KOPT-K1 (cell line): ENCODE measurements around the gene MREG.

Source experiments
- H3K27ac ChIP-seq: fragments of 200-600 bp; sonication (generic); 2 replicates; pipeline ENCODE4 v1.5.1; 2016; ENCODE audit warnings: antibody characterized with exemption, mild to moderate bottlenecking, low read depth, low read length; ENCODE audit not compliant: poor library complexity, severe bottlenecking
- H3K36me3 ChIP-seq: fragments of 200-600 bp; sonication (generic); 2 replicates; pipeline ENCODE4 v1.5.1; 2017; ENCODE audit warnings: antibody characterized with exemption, mild to moderate bottlenecking, low read length, moderate library complexity; ENCODE audit not compliant: insufficient read depth
- H3K9me3 ChIP-seq: fragments of 200-600 bp; sonication (generic); 2 replicates; pipeline ENCODE4 v1.5.1; 2017; ENCODE audit warnings: antibody characterized with exemption, low read length, mild to moderate bottlenecking; ENCODE audit not compliant: insufficient read depth, poor library complexity, severe bottlenecking

MREG gene

GRCh38 chr2:215912299-215912842, 101.0 kb downstream of the MREG start:
- Histone ChIP-seq H3K27ac (no peak overlapping the region), H3K9me3 (no peaks in the 10 kb centered on the region), H3K36me3 (no peaks in the 10 kb centered on the region)

- Histone ChIP-seq H3K27ac (no peak overlapping the region), H3K9me3 (no peaks in the 10 kb centered on the region), H3K36me3 (no peaks in the 10 kb centered on the region)
These were observed 101.9 kb downstream of the MREG start for GRCh38 chr2:215911301-215912085.

- Histone ChIP-seq H3K27ac (no peak overlapping the region), H3K9me3 (no peaks in the 10 kb centered on the region)
These were observed 103.2 kb downstream of the MREG start for GRCh38 chr2:215910180-215910579.

GRCh38 chr2:215907147-215907546, 106.2 kb downstream of the MREG start:
- H3K36me3 ChIP-seq: no peaks in the 10 kb centered on the region
- H3K27ac ChIP-seq: no peak overlapping the region
- no peaks in the 10 kb centered on the region for H3K9me3 ChIP-seq

More at GRCh38 chr2:215910180-215910579, 103.2 kb downstream of the MREG start:
- H3K36me3 ChIP-seq: no peaks in the 10 kb centered on the region

- H3K36me3 ChIP-seq: no peaks in the 10 kb centered on the region
- no peaks in the 10 kb centered on the region for H3K9me3 ChIP-seq
- no peak overlapping the region for H3K27ac ChIP-seq
These were observed 106.9 kb downstream of the MREG start for GRCh38 chr2:215906458-215906857.

GRCh38 chr2:215905691-215906090, 107.7 kb downstream of the MREG start:
- Histone ChIP-seq H3K9me3 (no peaks in the 10 kb centered on the region), H3K27ac (no peak overlapping the region), H3K36me3 (no peaks in the 10 kb centered on the region)

- Histone ChIP-seq H3K36me3 (no peaks in the 10 kb centered on the region), H3K9me3 (no peaks in the 10 kb centered on the region), H3K27ac (no peak overlapping the region)
These were observed 109.2 kb downstream of the MREG start for GRCh38 chr2:215904101-215904500.

GRCh38 chr2:215903203-215903602, 110.1 kb downstream of the MREG start:
- H3K27ac ChIP-seq: no peak overlapping the region

GRCh38 chr2:215901796-215902195, 111.6 kb downstream of the MREG start:
- no peaks in the 10 kb centered on the region for H3K36me3 ChIP-seq
- H3K27ac ChIP-seq: no peak overlapping the region
- H3K9me3 ChIP-seq: no peaks in the 10 kb centered on the region

More at GRCh38 chr2:215903203-215903602, 110.1 kb downstream of the MREG start:
- no peaks in the 10 kb centered on the region for H3K9me3 ChIP-seq
- no peaks in the 10 kb centered on the region for H3K36me3 ChIP-seq

GRCh38 chr2:215900843-215901242, 112.5 kb downstream of the MREG start:
- Histone ChIP-seq H3K36me3 (no peaks in the 10 kb centered on the region), H3K9me3 (no peaks in the 10 kb centered on the region), H3K27ac (no peak overlapping the region)

- Histone ChIP-seq H3K27ac (no peak overlapping the region), H3K9me3 (no peaks in the 10 kb centered on the region), H3K36me3 (no peaks in the 10 kb centered on the region)
These were observed 113.1 kb downstream of the MREG start for GRCh38 chr2:215900203-215900611.

GRCh38 chr2:215899141-215900074, 113.9 kb downstream of the MREG start:
- Histone ChIP-seq H3K9me3 (no peaks in the 10 kb centered on the region), H3K27ac (no peak overlapping the region), H3K36me3 (no peaks in the 10 kb centered on the region)

- Histone ChIP-seq H3K36me3 (no peaks in the 10 kb centered on the region), H3K27ac (no peak overlapping the region), H3K9me3 (no peaks in the 10 kb centered on the region)
These were observed 115.0 kb downstream of the MREG start for GRCh38 chr2:215898363-215898762.

- H3K9me3 ChIP-seq: no peaks in the 10 kb centered on the region
- no peaks in the 10 kb centered on the region for H3K36me3 ChIP-seq
- H3K27ac ChIP-seq: no peak overlapping the region
These were observed 116.4 kb downstream of the MREG start for GRCh38 chr2:215896921-215897320.

GRCh38 chr2:215895330-215895729, 118.0 kb downstream of the MREG start:
- Histone ChIP-seq H3K27ac (no peak overlapping the region), H3K36me3 (no peaks in the 10 kb centered on the region), H3K9me3 (no peaks in the 10 kb centered on the region)
